ENCODE measurements around the gene ZNF48. TPM values are rescaled to one million over a fixed set of nuclear protein-coding genes. Genes with fewer than 3 reads are reported as not detected.
A peak's percentile ranks its signal among the peaks of the same experiment; 100 is the strongest.

The ZNF48 gene
- 19.1 and 20.7 TPM in 2 replicates for total RNA-seq (2014; rRNA removed; shearing (Covaris generic))

GRCh38 chr16:30395155-30395991 lies at the start of gene ZNF48:
ZNF48 (plus strand) TSS chr16:30395420; CDS start chr16:30395795, 375 bp downstream.
- peak; percentile 68 for DNase-seq (ENCODE audit: low spot score)

DNA sequence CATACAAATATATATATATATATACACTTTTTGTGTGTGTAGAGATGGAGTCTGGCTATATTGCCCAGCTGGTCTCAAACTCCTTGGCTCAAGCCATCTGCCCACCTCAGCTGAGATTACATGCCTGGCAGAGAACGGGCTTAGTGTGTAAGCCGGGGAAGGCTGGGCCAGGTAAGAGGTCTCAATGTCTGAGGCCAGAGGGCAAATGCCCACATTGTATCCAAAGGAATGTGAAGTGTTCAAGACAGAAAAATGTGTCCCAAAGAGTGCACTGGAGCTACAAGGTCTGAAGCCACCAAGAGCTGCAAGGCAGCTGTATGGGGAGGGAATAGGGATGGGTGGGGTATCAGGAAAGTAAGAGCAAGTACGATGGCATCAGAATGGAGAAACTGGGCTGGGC lies 48.9 kb upstream of the ZNF48 start:
- no peak for DNase-seq (ENCODE audit: low spot score)

DNA sequence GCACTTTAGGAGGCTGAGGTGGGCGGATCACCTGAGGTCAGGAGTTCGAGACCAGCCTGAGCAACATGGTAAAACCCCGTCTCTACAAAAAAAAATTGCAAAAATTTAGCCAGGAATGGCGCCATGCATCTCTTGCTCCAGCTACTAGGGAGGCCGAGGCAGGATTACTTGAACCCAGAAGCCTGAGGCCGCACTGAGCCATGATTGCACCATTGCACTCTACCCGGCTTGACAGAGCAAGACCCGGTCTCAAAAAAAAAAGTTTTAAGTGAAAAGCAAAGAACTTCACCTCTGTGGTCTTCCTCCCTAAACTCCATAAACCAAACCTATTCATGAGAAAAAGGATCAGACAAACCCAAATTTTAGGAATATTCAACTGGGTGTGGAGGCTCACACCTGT lies 47.1 kb upstream of the ZNF48 start:
- DNase-seq (ENCODE audit: low spot score) = no peak

DNA sequence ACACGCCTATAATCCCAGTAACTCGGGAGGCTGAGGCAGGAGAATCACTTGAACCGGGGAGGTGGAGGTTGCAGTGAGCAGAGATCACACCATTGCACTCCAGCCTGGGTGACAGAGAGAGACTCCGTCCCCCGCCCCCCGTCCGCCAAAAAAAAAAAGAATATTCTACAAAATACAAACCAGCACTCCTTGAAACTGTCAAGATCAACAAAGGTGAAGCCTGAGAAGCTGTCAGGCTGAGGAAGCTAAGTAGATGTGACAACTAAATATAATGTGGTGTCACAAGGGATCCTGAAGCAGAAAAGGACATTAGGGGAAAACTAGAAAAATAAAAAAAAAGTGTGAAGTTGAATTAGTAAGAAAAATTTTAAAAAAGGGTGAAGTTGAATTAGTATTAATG lies 46.3 kb upstream of the ZNF48 start:
- no peak for DNase-seq (ENCODE audit: low spot score)

- DNase-seq (ENCODE audit: low spot score) = no peak
These were observed 45.5 kb upstream of the ZNF48 start for GRCh38 chr16:30349675-30350074.

DNA sequence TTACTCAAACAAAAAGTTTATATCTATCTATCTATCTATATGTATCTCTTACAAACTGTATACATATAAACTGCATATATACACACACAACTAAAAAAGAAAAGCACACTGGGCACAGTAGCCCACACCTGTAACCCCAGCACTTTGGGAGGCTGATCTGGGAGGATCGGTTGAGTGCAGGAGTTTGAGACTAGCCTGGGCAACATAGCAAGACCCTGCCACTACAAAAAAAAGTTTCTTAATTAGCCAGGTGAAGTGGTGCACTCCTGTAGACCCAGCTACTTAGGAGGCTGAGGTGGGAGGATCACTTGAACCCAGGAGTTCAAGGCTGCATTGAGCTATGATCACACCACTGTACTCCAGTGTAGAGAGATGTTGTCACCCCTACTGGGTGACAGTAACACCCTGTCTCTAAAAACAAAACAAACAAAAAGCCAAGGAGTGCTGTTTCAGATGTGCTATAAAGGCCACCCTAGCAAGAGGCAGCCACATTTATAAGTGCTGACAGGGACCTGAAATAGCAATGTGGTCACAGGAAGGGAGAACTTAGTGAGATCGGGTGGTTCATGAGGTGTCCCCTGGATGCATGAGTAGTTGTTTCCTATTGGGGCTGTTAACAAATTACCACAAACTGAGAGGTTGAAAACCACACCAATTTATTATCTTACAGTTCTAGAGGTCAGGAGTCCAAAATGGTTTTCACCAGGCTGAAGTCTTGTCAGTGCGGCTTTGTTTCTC lies 44.9 kb upstream of the ZNF48 start:
- DNase-seq (ENCODE audit: low spot score) = peak; percentile 35

GRCh38 chr16:30351001-30351441 lies 44.2 kb upstream of the ZNF48 start:
- no peak for DNase-seq (ENCODE audit: low spot score)

- peak; percentile 83 for DNase-seq (ENCODE audit: low spot score)
These were observed 43.4 kb upstream of the ZNF48 start for GRCh38 chr16:30351586-30352419.

DNA sequence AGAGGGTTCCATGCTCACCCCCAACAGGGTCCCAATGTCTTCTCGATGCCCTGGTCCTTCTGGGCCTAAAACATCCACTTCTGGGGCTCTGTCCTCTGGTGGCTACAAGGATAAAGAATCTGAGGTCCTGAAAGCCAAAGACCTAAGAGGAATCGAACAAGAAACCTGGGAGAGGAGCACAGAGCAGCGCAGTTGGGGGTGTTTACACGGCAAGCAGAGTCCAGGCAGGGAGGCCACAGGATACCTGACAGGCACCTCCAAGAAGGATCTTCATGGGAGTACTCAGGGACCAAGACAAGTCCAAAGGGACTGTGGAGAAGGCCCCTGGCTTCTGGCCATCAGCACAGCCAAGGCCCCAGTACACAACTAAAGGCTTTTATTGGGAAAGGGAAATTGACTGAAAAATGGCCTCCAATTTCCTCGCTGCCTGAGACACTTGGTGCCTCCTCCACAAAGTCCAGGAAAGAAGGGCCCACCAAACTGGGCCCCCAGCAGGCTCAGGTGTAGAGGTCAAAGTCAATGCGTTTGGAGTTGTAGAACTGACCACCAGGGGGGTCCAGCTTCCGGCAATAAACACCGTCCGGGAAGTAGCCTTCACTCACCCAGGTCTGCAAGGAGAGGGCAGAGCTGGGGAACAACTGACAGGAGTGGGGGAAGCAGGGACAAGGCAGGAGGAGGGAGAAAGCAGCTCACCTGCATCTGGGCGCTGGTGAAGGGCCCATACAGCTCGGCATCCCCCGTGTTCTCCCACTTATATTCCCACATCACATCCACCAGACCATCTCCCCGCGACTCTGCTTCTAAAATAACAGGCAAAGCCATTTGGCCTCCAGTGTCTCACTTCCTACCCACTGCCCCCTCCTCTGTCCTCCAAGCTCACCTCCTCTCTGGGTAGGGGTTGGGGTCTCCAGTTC lies 42.5 kb upstream of the ZNF48 start:
- no peak for DNase-seq (ENCODE audit: low spot score)

- DNase-seq (ENCODE audit: low spot score) = no peak
These were observed 41.6 kb upstream of the ZNF48 start for GRCh38 chr16:30353438-30354129.

DNA sequence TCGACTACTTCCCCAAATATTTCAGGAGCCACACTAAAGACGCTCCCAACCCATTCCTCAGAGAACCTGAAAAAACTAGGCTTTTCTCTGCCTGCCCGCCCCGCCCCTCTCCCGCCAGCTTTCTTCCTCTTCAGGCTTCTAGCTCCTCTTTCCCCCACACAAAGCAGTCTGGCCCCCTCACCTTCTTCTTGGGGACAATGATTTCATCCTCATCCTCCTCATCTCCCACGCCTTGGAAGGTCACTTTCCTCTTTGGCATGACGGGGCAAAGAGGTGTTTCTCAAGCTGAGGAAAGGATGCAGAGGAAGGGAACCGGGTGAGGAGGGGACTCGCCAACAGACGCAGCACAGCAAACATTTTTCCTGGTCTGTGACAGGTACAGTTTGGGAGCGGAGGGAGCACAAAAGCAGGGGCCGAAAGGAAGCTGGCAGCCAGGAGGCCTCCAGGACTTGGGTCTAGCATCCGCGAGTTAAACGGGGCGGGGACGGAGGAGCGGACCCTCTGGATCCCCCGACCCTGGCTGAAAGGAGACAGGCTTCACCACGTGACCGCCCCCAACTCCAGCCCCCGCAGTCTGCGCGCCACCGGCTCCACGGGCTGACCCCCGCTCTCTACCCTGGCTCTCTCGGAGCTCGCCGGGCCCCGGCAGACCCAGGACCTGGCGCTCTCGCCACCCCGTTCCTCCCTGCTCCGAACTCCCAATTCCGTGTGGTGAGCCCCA lies 40.6 kb upstream of the ZNF48 start:
- no peak for DNase-seq (ENCODE audit: low spot score)

DNA sequence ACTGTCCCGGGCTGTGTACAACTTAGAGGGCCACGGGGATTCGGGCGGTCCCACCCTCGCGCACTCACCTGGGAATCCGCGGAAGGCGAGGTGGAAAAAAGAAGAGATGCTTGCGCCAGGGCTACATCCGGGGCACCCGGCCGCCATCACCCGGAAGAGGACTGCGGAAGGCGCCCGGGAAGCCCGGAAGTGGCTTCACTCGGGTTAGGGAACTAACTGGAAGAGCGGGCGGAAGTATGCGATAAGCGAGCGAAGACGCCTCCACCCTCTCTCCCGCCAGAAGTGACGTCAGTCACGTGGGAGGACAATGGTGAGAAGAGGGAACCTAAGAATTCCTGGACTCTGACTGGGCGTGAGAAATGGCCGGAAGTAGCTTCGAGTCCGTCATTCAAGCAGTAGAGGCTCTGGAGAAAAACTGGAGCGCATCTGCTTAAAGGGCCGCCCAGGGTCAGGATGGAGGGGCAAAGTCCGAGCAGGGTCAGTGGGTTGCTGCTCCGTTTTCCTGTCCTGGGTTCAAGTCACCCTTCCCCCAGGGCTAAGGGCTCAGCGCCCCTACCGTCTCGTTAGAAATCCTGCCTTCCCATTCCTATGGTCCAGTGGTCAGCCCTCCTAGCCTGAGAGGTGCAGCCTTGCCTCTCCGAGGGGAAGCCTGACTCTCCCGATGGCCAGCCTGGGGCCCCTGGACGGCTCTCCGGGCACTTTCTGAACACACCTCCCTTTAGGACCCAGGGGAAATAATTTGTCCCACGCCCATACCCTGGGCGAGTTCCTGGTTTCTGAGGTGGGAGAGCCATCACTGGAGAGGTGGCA lies 39.9 kb upstream of the ZNF48 start, which contains the start of gene CD2BP2:
Gene CD2BP2, minus strand, starts transcription at position 165 of the 810 bp plus-strand sequence. CDS start 627 bp downstream, outside the sequence.
- peak; percentile 100 for DNase-seq (ENCODE audit: low spot score)

DNA sequence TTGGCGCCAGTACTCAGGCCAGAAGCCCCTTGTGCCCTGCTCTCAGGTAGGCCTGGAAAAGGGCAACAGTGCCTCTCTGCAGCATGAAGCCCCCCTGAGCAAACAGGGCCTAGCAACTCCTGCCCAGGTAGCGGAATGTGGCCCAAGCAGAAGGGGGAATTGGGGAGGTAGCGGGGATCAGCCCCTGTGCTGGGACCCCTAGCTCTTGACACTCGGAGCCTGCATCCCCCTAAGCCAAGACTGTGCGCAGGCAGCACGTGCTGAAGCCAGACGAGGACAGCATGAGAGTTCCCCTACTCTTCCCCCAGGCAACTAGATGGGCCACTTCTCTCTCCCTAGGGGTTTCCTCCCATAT lies 39.3 kb upstream of the ZNF48 start:
- DNase-seq (ENCODE audit: low spot score) = no peak

- DNase-seq (ENCODE audit: low spot score) = no peak
These were observed 38.7 kb upstream of the ZNF48 start for GRCh38 chr16:30356401-30357084.

GRCh38 chr16:30357085-30357714 lies 38.0 kb upstream of the ZNF48 start:
- DNase-seq (ENCODE audit: low spot score) = no peak

DNA sequence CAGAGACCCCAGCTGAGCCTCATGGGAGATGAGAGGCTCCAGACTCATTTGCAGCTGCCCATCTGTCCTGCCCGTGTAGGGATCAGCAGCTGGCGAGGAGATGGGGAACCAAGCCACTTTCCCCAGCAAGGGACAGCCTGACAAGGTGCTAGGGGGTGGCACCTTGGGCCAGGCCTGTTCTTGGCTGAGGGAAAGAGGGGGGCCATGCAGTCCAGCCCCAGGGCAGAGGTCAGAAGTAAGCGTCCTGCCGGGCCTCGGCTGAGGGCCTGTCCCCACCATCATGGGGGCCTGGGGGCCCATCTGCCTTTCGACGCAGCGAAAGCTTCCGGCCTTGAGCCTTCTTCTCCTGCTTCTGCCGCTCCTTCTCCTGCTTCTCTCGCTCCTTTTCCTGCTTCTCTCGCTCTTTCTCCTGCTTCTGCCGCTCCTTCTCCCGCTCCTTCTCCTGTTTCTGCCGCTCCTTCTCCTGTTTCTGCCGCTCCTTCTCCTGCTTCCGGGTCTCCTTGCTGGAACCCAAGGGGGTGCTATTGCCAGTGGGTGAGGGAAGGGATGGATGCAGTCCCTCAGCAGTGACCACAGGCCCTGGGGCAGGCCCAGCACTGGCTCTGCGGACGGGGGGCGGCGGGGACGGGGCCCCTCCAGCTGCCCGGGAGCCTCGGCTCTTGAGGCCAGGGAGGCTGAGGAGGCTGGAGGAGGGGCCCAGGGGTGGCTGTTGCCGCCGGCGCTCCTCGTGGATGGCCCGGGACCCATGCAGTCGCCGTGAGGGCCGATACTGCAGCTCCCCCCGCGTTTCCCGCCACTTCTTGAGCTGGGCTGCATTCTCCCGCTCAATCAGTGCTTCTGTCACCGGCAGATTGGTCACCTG lies 37.3 kb upstream of the ZNF48 start:
- no peak for DNase-seq (ENCODE audit: low spot score)

- no peak for DNase-seq (ENCODE audit: low spot score)
These were observed 36.7 kb upstream of the ZNF48 start for GRCh38 chr16:30358577-30358936.

All from A172 (cell line).